ENCODE results near the gene DESI1. TPM values are rescaled to one million over a fixed set of nuclear protein-coding genes. Genes with fewer than 3 reads are reported as not detected.
"Not testable (repeated sequence)": the region's sequence is repeated elsewhere in the genome, so short reads cannot be mapped to it uniquely, and the experiment has no call there.

Gene DESI1
- total RNA-seq, 1 experiment from 2014 or later, result 59.6 TPM

GRCh38 chr22:41561788-41562187 lies 59.1 kb downstream of the DESI1 start:
- no peaks in the 10 kb centered on the region for H3K27me3 Mint-ChIP-seq (ENCODE audit: insufficient read depth, unreplicated experiment)
- H3K27ac Mint-ChIP-seq (ENCODE audit: low read depth, unreplicated experiment), result no peak overlapping the region
- no peaks in the 10 kb centered on the region for H3K36me3 Mint-ChIP-seq (ENCODE audit: insufficient read depth, unreplicated experiment)
- ChIA-PET CTCF (interaction anchor here (0.5 kb wide), 1 partner anchor 8 kb away, joined by 3 read pairs; no protein-coding TSS in a partner anchor), POLR2A (interaction anchor here (0.6 kb wide), 1 partner anchor 126 kb away, joined by 3 read pairs; no protein-coding TSS in a partner anchor)
- H3K4me3 Mint-ChIP-seq (ENCODE audit: unreplicated experiment), result no peak overlapping the region
- H3K4me1 Mint-ChIP-seq (ENCODE audit: insufficient read depth, unreplicated experiment), result peaks cover 8% of the 10 kb centered on the region
- no peak for DNase-seq (ENCODE audit: unreplicated experiment)
- intact Hi-C loops (cut with micrococcal nuclease), result no loop called here
- BruUV-seq (replicated peaks), result no TSS peak
- no peaks in the 10 kb centered on the region for H3K9me3 Mint-ChIP-seq (ENCODE audit: unreplicated experiment)
- TF ChIP-seq, protein P1, sequence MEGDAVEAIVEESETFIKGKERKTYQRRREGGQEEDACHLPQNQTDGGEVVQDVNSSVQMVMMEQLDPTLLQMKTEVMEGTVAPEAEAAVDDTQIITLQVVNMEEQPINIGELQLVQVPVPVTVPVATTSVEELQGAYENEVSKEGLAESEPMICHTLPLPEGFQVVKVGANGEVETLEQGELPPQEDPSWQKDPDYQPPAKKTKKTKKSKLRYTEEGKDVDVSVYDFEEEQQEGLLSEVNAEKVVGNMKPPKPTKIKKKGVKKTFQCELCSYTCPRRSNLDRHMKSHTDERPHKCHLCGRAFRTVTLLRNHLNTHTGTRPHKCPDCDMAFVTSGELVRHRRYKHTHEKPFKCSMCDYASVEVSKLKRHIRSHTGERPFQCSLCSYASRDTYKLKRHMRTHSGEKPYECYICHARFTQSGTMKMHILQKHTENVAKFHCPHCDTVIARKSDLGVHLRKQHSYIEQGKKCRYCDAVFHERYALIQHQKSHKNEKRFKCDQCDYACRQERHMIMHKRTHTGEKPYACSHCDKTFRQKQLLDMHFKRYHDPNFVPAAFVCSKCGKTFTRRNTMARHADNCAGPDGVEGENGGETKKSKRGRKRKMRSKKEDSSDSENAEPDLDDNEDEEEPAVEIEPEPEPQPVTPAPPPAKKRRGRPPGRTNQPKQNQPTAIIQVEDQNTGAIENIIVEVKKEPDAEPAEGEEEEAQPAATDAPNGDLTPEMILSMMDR (IDR thresholded peaks at IDR 0.05; ENCODE audit: unreplicated experiment), result no peak

- no TSS peak for BruUV-seq (replicated peaks)
- TF ChIP-seq, protein P1 (IDR thresholded peaks at IDR 0.05; ENCODE audit: unreplicated experiment), result no peak
- ChIA-PET CTCF (no interaction called here), POLR2A (no interaction called here)
- no peaks in the 10 kb centered on the region for H3K9me3 Mint-ChIP-seq (ENCODE audit: unreplicated experiment)
- no peak overlapping the region for H3K27ac Mint-ChIP-seq (ENCODE audit: low read depth, unreplicated experiment)
- intact Hi-C loops (cut with micrococcal nuclease), result no loop called here
- no peak for DNase-seq (ENCODE audit: unreplicated experiment)
- peaks cover 8% of the 10 kb centered on the region for H3K4me1 Mint-ChIP-seq (ENCODE audit: insufficient read depth, unreplicated experiment)
- H3K36me3 Mint-ChIP-seq (ENCODE audit: insufficient read depth, unreplicated experiment), result no peaks in the 10 kb centered on the region
- no peak overlapping the region for H3K4me3 Mint-ChIP-seq (ENCODE audit: unreplicated experiment)
- H3K27me3 Mint-ChIP-seq (ENCODE audit: insufficient read depth, unreplicated experiment), result no peaks in the 10 kb centered on the region
Measured at GRCh38 chr22:41561335-41561734, 59.5 kb downstream of the DESI1 start.

DNA sequence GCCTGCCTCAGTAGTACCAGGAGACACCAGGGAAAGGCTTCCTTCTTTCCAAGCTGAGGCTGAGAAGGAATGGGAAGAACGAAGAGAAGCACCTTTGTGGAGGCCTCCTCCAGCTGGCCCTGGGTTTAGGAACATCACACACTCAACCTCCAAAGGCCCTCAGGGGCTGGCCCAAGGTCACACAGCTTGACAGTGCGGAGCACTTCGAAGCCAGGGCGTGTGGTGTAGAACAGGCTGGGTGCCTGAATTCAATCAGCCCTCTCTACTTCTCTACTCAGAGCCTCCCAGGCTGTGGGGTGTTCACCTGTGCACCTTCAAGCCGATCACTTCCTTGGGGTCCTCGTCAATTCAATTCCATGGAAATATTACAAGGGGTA lies 60.8 kb downstream of the DESI1 start:
- H3K4me3 Mint-ChIP-seq (ENCODE audit: unreplicated experiment), result no peak overlapping the region
- no TSS peak for BruUV-seq (replicated peaks)
- CTCF ChIA-PET, result interaction anchor here (0.6 kb wide), 1 partner anchor 61 kb away, joined by 3 read pairs; no protein-coding TSS in a partner anchor
- intact Hi-C loops (cut with micrococcal nuclease), result no loop called here
- no peak for DNase-seq (ENCODE audit: unreplicated experiment)
- TF ChIP-seq, protein P1 (IDR thresholded peaks at IDR 0.05; ENCODE audit: unreplicated experiment), result no peak
- POLR2A ChIA-PET, result no interaction called here
- H3K36me3 Mint-ChIP-seq (ENCODE audit: insufficient read depth, unreplicated experiment), result no peaks in the 10 kb centered on the region
- H3K4me1 Mint-ChIP-seq (ENCODE audit: insufficient read depth, unreplicated experiment), result peaks cover 8% of the 10 kb centered on the region
- no peaks in the 10 kb centered on the region for H3K9me3 Mint-ChIP-seq (ENCODE audit: unreplicated experiment)
- no peak overlapping the region for H3K27ac Mint-ChIP-seq (ENCODE audit: low read depth, unreplicated experiment)
- no peaks in the 10 kb centered on the region for H3K27me3 Mint-ChIP-seq (ENCODE audit: insufficient read depth, unreplicated experiment)

DNA sequence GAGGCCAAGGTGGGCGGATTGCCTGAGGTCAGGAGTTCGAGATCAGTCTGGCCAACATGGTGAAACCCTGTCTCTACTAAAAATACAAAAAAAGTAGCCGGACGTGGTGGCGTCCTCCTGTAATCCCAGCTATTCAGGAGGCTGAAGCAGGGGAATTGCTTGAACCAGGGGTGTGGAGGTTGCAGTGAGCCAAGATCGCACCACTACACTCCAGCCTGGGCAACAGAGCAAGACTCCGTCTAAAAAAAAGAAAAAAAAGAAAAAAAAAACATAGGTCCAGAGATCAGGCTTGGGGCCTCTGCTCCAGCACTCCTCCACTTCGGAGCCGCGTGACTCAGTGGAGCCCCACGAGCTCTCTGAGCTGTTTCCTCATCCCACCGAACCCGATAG lies 62.6 kb downstream of the DESI1 start:
- DNase-seq (ENCODE audit: unreplicated experiment); H3K9me3 Mint-ChIP-seq (ENCODE audit: unreplicated experiment); H3K27ac Mint-ChIP-seq (ENCODE audit: low read depth, unreplicated experiment); intact Hi-C loops (cut with micrococcal nuclease); H3K4me3 Mint-ChIP-seq (ENCODE audit: unreplicated experiment); H3K4me1 Mint-ChIP-seq (ENCODE audit: insufficient read depth, unreplicated experiment); BruUV-seq (replicated peaks); H3K36me3 Mint-ChIP-seq (ENCODE audit: insufficient read depth, unreplicated experiment); CTCF ChIA-PET; H3K27me3 Mint-ChIP-seq (ENCODE audit: insufficient read depth, unreplicated experiment): not testable (repeated sequence)
- POLR2A ChIA-PET, result interaction anchor here (0.8 to 1.1 kb wide), 2 partner anchors 42 to 105 kb away, joined by 3 read pairs; no protein-coding TSS in a partner anchor
